GM19372 (cell line): Measurements from ENCODE around the gene CABP2.
"Not testable (repeated sequence)": the region's sequence is repeated elsewhere in the genome, so short reads cannot be mapped to it uniquely, and the experiment has no call there.

Experiments
- ATAC-seq: cut with Tn5 transposase; IDR thresholded peaks from one replicate; pipeline ENCODE4 v1.9.1; 2021; ENCODE audit warnings: mild to moderate bottlenecking, low read depth, moderate library complexity; ENCODE audit not compliant: unreplicated experiment

Gene CABP2

DNA sequence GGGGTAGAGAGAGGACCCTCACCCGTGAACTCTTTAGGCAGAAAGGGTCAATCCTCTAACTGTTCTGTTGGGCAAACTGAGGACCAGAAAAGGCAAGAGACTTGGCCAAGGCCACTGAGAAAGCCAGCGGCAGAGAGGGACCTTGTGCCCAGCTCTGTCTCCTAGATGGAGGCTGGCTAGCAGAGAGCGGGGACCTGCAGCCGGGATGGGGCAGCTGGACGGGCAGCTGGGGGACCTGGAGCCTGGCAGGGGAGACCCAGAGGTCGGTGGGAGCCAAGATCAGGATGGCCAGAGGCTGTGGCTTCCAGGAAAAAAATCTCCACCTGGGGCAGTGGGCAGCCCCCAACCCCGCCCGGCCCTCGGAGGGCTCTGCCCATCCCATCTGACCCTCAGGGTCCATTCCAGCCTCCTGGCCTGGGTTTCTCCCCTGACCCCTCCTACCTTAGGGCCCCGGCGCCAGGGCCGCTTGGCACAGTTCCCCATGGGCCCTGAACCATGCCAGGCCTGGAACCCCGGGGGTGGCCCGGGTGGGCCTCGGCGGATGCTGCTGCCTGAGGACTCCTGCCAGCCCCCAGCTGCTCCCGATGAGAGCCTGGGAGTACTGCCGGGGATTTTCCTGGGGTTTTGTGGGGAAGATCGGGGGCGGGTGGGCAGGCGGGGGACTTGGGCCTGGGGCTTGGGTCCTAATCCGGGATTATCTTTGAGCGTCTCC lies at the start of gene CABP2:
CABP2 (minus strand) TSS at position 603 of the 712 bp plus-strand sequence; CDS start at position 483, 120 bp downstream.
- ATAC-seq: no peak

DNA sequence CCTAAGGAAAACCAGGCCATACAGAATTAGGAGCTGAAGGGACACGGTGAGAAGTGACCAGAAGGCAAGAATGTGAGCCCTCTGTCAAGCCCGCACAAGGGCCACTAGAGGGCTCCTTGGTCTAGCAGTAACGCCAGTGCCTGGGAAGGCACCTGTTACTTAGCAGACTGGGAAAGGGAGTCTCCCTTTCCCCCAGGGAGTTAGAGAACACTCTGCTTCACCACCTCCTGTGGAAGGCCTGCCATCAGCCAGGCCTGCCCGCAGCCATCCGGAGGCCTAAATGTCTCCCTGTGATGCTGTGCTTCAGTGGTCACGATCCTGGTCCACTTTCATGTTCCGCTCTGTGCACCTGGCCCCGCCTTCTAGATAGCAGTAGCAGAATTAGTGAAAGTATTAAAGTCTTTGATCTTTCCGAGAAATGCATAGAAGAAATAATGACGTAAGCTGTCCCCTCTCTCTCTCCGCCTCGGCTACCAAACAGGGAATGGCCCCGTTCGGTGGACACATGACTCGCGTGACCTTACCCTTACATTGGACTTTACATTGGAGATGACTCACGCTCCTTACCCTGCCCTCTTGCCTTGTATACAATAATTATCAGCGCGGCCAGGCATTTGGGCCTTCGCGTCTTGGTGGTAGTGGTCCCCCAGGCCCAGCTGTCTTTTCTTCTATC lies 49.6 kb upstream of the CABP2 start:
- ATAC-seq: no peak

DNA sequence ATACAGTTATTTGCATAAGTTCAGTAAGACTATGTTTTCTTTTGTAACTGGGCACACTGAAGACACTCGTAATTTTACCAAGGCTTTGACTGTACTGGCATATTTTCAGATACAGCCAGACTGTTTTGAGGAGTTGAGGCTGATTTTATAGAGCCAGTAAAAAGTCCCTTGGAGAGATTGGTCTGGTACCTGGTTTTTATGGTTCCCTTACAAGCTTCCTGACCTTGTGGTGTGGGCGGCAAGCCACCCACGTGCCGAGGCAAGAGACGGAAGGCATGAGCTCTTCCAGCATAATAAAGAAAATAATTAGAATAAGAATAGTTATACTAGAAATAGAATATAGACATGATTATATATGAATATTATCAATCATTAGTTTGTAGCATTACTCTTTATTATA lies 49.1 kb upstream of the CABP2 start:
- ATAC-seq: no peak

DNA sequence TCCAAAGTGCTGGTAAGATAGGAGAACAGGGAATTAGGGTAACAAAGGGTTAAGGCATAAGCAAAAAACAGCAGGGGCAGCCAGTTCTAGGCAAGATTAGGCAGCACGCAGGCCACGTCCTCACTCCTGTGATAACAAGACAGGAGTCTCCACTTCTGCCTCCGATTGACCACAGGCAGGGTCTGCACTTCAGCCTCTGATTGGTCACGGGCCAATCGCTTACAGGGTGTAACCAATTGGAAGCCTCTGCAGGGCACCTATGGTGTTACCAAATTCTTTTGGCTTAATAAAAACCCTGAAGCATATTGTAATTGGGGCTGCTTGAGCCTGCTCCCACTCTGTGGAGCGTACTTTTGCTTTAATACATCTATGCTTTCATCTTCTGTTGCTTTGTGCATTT lies 48.2 kb upstream of the CABP2 start:
- no peak for ATAC-seq

DNA sequence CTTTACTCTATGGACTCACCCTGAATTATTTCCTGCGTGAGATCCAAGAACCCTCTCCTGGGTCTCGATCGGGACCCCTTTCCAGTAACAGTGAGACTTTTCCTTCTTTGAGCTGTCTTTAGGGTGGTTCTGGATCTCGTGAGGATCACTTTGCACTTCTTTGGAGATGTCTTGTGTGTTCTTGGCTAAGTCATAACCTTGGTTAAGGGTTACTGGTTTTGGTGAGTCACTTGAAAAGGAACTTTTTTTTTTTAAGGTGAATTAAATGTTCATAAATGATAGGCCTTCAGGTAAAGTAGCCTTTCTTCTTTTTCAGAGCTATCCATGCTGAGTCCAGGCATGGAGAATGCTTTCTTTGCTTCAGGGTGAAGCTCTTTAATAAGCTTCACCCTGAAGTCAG lies 41.0 kb upstream of the CABP2 start:
- no peak for ATAC-seq

DNA sequence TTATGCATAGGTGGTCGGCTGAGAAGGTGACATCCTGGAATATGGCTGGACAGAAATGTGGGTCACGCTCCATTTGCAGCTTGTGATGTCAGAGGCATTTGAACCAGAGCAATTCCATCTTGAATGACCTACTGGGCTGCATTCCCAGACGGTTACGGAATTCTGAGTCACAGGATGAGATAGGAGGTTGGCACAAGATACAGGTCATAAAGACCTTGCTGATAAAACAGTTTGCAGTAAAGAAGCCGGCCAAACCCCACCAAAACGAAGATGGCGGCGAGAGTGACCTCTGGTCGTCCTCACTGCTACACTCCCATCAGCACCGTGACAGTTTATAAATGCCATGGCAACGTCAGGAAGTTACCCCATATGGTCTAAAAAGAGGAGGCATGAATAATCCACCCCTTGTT lies 40.5 kb upstream of the CABP2 start:
- not testable (repeated sequence) for ATAC-seq

DNA sequence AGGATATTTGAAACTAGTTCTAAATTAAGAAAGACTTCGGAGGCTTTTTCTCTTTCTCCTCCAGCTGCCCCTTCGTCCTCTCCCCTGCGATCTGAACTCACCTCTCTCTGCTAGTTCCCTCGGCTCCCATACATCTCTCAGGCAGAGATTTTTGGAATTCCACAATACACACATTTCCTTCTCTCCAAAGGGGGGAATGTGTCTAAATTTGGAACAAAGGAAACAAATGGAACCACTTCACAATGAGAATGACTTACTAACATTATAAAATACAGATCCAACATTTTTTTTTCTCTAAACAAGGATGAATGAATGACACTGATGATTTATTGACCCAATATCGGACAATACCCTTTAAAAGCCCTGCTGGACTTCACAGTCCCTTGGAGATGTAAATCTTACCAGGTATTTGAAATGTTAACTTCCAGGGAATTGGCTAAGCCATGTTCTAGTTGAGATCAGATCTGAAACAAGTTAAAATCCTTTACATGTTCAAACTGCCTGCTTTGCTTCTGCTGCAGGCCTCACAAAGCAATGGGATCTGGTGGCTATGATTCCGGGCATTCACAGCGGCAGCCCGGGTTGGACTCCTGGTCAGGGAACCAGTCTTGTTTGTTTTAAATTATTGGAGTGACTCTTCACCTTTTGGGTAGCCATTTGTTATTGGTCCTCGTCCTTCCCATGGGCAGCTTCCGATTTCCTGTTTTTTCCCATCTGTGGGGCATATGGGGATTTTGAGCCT lies 39.9 kb upstream of the CABP2 start:
- ATAC-seq: no peak

DNA sequence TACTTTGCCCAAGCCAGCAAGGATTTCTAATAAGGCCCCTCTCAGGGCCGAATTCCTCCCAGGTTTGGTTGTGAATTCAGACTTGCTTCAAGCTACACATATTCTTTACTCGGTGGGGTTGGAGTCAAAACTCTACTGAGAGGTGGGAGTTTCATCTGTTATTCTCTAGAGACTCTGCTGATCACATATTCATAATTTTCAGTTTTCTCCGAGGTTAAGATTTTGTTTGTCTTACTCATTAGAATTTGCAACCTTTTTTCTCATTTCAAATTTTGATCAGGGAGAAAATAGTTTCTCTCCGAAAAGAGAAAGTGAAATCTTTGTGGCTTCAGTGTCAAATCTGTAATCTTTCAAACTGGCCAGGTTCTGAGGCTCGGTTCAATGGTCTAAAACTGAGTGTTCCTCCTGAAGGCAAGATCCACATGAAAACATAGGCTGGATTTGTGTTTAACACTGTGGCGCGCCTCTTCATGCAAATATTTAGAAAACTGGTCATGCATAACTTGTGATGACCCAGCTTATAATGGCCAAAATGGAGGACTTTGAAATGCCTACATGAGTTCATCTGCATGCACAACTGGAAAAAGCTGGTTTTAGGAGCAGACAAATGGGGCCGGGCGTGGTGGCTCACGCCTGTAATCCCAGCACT lies 38.8 kb upstream of the CABP2 start:
- ATAC-seq: no peak

DNA sequence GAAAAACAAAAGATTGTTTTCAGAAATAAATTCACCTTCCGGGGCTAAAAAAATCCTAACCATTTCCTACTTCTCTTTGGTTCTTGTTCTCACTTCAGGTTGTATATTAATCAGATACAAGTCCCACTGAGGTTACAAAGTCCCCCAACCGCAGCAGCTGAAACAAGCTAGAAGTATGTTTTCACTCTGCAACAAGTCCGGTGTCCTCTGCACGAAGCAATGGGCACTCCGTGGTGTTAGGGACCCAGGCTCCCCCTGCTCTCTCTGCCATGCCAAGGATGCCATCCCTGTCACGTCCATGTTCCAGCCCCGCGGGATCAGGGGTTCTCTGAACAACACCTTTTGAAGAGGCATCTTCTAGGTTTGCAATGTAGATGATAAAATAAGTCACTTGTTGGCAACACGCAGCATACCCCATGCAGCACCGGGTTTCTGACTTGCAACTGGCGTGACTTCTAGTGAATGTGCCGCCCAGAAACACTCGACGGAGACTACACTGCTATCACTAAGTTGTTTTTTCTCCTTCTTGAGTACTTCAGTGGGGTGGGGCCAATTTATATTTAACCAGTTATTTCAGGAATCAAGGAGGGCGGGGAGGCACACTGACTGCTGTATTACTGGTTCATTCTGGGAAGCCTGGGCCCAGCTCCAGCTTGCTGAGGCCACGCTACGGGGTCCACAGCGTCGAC lies 35.0 kb upstream of the CABP2 start:
- ATAC-seq: no peak

DNA sequence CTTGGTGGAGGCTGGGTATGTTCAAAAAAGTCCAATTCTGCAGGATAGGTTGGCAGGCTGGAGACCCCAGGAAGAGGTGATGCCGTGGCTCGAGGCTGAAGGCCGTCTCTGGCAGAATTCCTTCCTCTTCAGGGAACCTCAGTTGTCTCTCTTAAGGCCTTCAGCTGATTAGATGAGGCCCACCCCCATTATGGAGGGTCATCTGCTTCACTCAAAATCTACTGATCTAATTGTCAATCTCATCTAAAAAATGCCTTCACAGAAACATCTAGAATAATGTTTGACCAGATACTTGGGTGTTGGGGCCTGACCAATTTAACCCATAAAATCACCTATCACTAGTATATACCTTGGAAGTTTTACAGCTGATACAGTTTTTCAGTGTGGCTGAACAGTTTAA lies 33.0 kb upstream of the CABP2 start:
- no peak for ATAC-seq

DNA sequence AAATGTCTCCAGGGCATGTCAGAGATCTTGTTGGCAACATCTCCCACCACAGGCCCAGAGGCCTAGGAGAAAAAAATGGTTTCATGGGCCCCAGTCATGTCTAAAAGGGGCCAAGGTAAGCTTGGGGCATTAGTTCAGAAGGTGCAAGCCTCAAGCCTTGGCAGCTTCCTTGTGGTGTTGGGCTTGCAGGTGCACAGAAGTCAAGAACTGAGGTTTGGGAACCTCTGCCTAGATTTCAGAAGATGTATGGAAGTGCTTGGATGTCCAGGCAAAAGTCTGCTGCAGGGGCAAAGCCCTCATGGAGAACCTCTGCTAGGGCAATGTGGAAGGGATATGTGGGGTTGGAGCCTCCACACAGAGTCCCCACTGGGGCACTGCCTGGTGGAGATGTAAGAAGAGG lies 28.5 kb upstream of the CABP2 start:
- not testable (repeated sequence) for ATAC-seq

DNA sequence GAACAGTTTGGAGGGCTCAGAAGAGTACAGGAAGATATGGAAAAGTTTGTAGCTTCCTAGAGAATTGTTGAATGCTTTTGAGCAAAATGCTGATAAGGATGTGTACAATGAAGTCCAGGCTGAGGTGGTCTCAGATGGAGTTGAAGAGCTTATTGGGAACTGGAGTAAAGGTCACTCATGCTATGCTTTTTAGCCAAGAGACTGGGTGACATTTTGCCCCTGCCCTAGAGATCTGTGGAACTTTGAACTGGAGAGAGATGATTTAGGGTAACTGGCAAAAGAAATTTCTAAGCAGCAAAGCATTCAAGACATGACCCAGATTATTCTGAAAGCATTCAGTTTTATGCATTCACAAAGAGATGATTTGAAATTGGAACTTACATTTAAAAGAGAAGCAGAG lies 27.9 kb upstream of the CABP2 start:
- no peak for ATAC-seq

DNA sequence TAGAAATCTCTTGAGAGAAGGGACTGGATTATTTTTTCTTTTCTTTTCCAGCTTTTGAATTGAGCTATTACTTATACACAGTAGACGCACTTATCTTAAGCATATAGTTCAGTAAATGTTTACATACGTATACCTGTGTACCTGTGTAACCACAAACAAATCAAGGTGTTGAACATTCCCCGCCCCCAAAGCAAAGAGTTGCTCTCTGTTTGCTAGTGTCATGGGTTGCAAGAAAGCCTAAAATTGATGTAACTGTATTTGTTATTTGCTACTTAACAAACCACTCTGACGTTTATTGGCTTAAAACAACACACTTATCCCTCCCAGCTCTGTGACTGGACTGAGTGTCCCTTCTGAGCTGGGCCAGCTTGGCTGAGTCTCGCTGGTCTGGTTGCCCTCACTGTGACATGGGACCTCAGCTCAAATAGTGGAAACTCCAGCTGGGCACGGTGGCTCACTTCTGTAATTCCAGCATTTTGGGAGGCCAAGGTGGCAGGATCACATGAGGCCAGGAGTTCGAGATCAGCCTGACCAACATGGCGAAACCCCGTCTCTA lies 25.4 kb upstream of the CABP2 start:
- ATAC-seq: no peak

DNA sequence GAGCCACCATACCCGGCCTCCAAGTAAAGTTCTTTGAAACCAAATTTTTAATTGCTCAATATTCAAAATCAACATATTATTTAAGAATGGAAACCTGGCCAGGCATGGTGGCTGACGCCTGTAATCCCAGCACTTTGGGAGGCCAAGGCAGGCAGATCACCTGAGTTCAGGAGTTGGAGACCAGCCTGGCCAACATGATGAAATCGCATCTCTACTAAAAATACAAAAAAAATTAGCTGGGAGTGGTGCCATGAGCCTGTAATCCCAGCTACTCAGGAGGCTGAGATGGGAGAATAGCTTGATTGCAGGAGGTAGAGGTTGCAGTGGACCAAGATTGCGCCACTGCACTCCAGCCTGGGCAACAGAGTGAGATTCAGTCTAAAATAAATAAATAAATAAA lies 24.9 kb upstream of the CABP2 start:
- not testable (repeated sequence) for ATAC-seq

DNA sequence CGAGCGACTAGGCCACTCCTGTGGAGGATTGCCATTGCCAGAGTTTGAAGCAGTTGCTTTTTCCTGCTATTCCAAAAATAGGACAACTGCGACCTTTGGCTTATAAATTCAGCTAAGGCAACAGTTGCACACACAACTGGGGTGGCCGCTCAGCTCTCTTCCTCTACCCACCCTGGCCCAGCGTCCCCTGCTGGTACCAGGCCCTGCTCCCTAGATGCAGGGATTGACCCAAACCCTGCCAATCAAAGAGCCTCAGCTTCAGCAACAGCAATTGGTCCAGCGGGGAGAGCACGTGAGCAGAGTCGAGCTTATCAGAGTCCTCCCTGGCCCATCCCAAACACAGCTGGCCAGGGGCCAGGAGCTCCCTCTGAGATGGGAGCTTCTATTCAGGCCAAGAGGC lies 22.0 kb upstream of the CABP2 start:
- ATAC-seq: no peak

DNA sequence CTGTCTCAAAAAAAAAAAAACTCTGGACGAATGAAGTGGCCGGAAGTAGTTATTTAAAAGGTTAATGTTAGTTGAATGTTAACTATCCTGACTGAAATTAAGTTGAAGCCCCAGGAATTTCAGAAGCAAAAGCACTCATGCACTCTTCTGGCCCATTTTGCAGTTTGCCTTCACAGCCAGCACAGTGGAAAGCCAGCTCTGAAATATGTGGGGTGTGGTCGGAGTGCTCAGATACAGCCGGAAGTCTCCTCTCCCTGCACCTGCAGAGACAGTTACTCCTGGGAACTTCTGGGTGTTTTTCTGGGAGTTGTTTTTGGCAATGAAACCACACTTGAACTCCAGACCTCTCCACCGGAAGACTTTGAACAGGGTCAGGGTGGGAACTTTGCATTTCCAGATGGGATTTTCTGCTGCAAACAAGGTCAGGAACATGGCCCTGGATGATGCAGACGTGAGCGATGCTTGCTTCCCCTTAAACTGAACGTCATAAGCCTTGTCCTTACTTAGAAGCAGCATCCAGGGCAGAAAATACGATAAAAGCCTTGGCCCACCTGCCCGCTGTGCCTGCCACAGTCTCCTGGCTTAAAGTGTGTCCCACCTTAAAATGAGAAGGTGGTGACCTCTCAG lies 21.5 kb upstream of the CABP2 start:
- ATAC-seq: no peak

DNA sequence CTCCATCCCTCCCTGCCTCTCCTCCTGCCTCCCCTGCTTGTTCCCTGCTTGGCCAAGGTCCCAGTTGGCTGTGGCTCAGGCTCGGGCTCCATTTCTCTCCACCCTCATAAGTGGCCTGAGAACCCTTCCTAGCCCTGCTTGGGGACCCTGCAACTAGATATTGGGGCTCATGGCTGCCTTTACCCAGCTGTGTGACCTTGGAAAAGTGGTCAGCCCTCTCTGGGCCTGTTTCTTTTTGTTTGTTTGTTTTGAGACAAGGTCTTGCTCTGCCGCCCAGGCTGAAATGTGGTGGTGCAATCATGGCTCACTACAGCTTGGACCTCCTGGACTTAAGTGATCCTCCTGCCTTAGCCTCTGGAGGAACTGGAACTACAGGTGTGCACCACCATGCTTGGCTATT lies 20.3 kb upstream of the CABP2 start:
- no peak for ATAC-seq

DNA sequence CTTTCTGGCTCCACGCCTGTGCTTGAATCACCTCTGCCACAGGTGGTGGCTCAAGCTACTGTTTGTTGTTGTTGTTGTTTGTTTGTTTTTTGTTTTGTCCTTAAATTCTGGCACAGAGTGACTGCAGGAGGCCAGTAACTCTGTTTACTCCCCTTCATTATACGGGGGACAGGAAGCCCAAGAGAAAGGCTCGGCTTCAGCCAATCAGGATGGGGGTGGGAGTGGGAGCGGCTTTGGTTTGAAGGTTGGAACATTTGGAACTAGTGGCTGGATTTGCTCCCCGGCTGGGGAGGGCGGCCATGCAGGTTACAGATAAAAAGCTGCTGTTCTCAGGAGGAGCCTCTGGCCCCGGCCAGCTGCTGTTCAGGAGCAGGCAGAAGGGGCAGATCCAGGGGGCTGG lies 19.7 kb upstream of the CABP2 start:
- no peak for ATAC-seq

DNA sequence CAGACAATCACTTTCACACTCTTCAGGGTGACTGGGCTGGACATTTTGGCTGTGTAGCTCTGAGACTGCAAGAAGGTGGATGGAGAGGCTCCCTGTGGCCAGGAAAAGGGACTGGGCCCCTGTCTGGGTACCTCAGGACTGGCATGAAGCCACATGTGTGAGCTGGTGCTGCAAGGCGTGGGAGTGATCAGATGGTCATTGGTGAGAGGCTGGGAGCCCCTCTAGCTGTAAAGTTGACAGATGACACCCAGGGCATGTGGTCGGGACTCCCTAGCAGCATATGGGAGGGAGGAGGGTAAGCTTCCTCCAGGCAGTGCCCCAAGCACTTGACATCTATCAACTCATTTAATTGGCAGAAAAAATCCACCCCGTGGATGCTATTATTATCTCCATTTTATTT lies 18.9 kb upstream of the CABP2 start:
- ATAC-seq: no peak

DNA sequence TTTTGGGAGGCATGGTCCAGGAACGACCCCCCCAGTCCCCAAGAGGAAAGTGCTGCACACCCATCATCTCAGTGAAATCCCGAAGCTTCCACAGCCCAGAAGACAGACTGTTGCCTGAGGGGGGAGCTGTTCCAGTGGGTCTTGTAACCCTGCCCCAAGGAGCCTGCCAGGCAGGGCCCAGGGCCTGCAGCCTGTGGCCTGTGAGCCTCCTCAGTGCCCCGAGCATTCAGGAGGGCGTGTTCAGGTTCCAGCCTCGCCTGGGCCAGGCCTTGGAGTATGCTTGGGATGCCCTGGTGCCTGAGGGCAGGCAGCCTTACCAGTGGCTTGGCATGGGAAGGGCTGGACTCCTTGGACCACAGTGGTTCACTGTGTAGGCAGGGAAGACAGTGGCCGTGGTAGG lies 18.0 kb upstream of the CABP2 start:
- no peak for ATAC-seq
